ENCODE data around the gene KANSL2. TPM values are rescaled to one million over a fixed set of nuclear protein-coding genes. Genes with fewer than 3 reads are reported as not detected.

The KANSL2 gene
- total and polyA plus RNA-seq, 9 of the 15 experiments (the other 6 are each of a cell fraction or from before 2014, with no cell fraction given) = 41.1 to 89.8 (median 55.4) TPM

- TF ChIP-seq ZNF407 (IDR thresholded peaks at IDR 0.05; ENCODE audit: low read depth) (peak; percentile 97), ZBTB40 (IDR thresholded peaks at IDR 0.05) (peak; percentile 98), ZBTB40 (CRISPR knock-in tag; IDR thresholded peaks at IDR 0.05) (no peak), EP300 (IDR thresholded peaks at IDR 0.05; ENCODE audit: low read length) (0 out of 2 replicates have a peak, but pooled peaks have one; percentile 49), BCL6 (CRISPR knock-in tag; IDR thresholded peaks at IDR 0.05) (no peak), ATF1 (CRISPR knock-in tag; IDR thresholded peaks at IDR 0.05) (peak; percentile 88), ATF1 (tag; IDR thresholded peaks at IDR 0.05) (peak; percentile 99), SREBF1 (IDR thresholded peaks at IDR 0.05; ENCODE audit: borderline replicate concordance, low read depth, low read length) (no peak), HDAC3 (IDR thresholded peaks at IDR 0.05; ENCODE audit: borderline replicate concordance, partially characterized antibody) (peak; percentile 47), ZBTB1 (CRISPR knock-in tag; IDR thresholded peaks at IDR 0.05; ENCODE audit: borderline replicate concordance, low read depth) (peak; percentile 31; the same call in 1 of the 2 replicates), NRF1 (conservative IDR thresholded peaks at IDR 0.05 in 1 of 2, IDR thresholded peaks at IDR 0.05 in 1 of 2) (peak; percentile 80 to 84)
These were observed 34.6 kb upstream of the KANSL2 start, which contains the start of gene CCNT1 (continued) for GRCh38 chr12:48716493-48717251.

All from K562 (cell line).